Cortex of kidney (tissue), 1 donor: Measurements from ENCODE around the gene WSB1.
"Not testable (repeated sequence)": the region's sequence is repeated elsewhere in the genome, so short reads cannot be mapped to it uniquely, and the experiment has no call there.

ENCODE experiments used
- DNase-seq: peaks from one replicate; lab custom pipeline; 2025; lab: John Stamatoyannopoulos, UW

WSB1 gene

GRCh38 chr17:27279132-27279531 lies 14.8 kb upstream of the WSB1 start:
- not testable (repeated sequence) for DNase-seq

DNA sequence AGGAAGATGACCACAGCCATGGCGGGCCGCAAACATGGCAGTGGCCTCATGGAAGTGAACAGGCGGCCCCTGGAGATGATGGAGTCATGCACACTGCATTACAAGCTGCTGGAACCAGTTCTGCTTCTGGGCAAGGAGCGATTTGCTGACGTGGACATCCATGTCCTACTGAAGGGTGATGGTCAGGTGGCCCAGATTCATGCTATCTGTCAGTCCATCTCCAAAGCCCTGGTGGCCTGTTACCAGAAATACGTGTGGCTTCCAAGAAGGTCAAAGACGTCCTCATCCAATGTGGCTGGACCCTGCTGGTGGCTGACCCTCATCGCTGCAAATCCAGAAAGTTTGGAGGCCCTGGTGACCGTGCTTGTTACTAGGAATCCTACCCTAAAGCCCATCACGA lies 13.4 kb upstream of the WSB1 start:
- DNase-seq: no peak

DNA sequence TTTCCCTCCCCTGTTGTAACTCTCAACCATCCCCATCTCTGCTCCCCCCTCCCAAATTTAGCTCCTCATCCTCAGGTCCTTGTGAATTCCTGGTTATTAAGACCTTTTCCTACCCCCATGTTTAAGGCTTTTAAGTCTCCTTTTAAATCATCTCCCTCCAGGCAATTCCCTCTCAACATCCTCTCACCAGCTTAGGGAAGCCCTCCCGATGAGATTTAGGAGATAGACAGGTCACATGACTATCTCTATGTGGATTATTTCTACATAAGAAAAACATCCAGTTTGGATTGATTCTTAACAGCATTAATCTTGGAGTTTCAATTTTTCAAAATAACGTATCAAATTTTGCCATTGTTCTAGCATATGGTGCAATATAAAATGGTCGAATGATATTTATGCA lies 12.5 kb upstream of the WSB1 start:
- no peak for DNase-seq

DNA sequence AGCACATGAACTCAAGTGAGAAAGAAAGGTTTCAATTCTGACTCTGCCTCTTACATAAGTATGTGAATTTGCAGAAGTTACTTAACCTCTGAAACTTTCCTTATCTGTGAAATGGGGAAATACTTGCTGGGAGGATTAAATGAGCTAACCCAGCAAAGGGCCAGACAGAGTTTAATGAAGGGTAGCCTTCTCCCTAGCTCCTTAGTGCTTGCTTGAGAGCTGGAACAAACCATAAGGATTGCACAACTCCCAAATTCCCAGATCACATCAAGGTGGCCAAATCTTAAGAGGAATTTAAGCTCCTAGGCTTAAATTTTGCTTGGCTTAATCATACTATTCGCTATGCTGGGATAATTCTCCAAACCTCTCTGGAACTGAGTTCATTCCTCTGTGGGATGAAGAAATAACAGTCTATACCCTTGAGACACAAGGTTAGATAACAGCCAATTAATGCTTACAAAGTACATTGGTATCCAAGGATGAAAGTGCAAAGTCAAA lies 11.8 kb upstream of the WSB1 start:
- no peak for DNase-seq

DNA sequence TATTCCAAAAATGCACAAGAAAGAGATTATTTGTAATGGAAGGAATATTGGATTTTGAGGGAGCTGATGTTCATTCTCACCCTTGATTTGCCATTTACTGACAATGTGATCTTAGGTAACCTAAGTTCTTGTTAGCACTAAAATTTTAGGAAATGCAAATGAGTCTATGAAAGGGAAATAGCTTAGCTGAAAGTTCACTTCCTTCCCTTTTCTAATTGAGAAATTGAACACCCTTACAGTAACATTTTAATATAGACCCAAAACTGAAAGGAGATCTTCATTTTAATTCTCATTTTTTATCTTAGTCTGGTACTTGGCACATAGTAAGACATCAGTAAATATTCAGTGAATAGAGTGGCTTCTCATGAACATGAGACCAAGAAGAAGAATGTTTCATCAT lies 10.9 kb upstream of the WSB1 start:
- no peak for DNase-seq

DNA sequence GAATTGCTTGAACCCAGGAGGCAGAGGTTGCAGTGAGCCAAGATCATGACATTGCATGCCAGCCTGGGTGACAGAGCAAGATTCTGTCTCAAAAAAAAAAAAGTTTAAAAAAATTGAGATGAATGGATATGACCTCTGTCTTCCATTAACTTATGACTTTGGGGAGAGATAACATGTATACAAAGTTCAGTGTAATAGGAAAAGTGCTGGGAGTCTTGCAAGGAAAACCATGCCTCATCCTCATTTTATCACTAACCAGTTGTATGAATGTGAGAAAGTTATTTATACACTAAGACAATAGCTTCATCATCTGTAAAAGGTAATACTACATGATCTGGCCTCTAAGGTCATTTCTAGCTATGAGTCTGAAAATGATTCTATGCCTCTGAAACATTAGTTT lies 10.2 kb upstream of the WSB1 start:
- no peak for DNase-seq

DNA sequence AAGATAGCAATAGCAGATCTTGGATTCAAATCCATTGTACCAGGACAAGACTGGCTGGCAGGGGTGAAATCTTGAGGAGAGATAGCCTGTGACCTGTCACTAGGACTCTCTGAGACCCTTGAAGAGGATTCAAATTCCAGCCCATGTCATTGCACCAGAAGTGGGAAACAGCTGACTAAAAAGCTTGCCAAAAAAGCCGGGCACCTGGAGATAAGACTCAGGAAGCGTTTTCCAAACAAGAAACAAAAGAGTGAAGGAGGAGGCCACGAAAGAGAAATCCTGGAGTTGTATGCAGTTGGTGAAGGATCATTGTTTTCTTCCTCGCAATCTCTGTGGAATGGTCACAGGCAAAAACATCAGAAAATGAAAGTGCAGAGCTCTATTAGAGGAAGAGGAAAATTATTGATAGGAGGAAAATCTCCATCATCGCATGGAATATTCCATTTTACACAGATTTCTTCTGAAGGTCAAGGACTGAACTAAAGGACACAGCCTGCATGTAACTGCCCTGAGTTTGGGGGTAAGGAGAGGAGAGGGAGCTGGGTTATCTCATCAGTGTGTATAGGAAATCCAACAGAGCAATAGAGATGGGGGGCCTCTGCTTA lies 9.0 kb upstream of the WSB1 start:
- DNase-seq: no peak

GRCh38 chr17:27285516-27285915 lies 8.4 kb upstream of the WSB1 start:
- DNase-seq: no peak

DNA sequence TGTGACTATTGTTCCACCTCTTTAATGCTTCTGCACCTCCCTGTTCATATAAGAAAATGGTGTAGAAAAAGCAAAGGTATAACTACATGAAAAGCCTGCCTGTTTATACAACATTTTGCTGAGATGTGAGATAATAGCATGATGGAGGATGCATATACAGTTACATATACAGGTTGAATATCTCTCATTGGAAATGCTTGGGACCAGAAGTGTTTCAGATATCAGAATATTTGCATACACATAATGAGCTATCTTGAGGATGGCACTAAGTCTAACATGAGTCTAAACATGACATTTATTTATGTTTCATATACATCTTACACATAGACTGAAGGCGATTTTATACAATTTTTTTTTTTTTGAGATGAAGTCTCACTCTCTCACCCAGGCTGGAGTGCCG lies 5.7 kb upstream of the WSB1 start:
- DNase-seq: no peak

DNA sequence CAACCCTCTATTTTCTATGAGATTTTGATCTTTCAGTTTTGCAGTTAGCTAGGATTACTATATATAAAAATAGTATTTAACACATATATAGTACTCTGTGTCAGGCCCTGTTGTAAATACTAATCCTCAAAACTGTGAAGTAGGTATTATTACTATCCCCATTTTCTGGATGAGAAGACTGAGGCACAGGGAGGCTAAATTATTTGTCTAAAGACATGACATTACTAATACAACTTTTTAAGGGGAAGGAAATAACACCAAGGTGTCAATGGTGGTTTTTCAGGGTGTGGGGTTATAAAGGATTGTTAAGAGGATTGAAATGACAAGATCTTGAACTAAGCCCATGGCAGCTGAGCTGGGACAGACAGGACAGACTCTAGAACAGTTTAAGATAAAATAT lies 4.1 kb upstream of the WSB1 start:
- DNase-seq: no peak

DNA sequence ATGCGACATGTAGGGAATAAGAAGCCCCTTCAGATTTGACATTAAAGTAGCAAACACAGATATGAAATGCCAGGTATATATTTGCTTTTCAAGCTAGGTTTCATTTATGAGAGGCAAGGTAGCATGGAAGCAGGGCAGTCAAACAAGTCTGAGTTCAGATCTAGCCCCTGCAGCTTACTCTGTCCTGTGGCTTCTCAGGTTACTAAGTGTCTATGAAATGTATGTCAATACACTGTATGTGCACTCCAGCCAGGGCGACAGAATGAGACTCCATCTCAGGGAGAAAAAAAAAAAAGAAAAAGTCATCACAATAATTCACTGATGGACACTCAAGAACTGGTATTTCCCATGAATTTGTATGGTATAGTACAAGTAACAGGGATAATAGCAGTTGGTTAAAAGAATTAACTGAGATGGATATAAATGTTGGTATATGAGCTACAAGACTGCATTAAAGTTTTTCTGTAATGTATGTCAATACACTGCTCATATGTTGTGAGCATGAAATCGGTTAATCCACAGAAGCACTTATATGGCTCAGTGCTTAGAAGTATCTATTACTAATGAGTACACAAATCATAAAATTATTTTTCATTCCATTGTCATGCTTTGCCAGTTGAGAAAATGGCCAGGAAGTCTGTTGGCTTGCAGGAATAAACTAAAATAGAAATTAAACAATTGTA lies 2.9 kb upstream of the WSB1 start:
- DNase-seq: no peak

DNA sequence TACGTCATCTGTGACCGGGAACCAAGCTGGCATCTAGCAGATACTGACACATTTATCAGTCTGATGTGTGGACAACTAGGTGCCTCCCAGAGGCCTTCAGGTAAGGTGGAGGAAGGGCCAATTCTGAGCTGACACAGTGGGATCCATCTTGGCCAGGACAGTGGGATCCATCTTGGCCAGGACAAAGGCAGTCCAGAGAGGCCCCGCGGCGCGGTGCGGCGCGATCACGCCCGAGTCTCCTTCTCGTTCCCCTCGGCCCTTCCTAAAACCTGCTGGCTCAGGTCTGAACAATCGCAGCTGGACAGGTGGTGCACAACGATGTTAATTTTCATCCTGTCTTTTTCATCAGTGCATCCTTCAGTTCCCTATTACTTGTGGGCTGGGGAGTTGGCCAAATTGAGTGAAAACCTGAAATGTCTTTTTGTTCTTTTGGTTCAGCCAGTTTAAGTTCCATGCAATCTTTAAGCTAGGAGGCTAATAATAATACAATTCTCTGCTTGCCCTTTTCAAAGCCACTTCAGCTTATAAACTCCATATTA lies 486 bp upstream of the WSB1 start:
- no peak for DNase-seq

DNA sequence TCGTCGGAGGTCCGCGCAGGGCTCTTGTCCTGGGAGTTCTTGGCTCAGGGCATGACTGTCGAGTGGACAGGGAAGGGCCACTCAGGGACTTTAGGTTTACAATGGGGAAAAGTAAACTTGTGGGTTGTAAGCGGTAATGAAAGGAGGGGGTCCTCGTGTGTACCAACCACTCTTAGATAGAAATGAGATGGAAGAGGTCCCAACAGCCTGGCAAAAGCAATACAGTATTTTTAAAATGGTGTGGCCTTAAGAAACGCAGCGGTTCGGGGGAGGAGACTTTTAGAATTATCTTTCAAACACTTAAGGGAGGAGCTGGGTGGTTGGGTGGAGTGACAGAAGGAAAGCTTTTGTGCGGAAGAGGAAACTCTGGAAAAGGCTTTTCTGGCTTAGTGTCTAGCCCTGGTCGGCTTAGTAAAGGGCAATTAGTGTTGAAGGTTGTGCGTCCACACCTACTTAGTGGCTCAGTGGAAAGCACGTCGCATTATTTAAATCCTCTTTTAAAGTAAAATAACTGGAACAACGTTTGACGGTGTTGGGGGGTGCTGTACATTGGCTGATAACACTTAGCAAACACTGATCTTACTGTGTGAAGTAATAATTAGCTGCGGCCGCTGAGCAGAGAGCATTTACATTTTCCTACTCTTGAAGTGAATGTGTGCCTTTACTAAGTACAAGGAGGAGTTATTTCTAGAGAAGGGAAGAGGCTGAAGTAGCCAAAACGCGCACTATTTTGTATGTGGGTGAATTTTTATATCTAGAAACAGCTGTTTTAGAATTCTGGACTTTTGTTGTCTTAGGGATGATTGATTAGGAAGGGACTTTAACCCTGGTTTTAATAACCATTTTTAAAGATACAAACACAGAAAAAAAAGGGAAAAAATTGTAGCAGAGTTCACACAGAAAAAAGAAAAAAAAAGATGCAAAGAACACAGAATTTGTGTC lies 1.0 kb downstream of the WSB1 start:
- DNase-seq: no peak

GRCh38 chr17:27295945-27296344 lies 2.0 kb downstream of the WSB1 start:
- DNase-seq: no peak

DNA sequence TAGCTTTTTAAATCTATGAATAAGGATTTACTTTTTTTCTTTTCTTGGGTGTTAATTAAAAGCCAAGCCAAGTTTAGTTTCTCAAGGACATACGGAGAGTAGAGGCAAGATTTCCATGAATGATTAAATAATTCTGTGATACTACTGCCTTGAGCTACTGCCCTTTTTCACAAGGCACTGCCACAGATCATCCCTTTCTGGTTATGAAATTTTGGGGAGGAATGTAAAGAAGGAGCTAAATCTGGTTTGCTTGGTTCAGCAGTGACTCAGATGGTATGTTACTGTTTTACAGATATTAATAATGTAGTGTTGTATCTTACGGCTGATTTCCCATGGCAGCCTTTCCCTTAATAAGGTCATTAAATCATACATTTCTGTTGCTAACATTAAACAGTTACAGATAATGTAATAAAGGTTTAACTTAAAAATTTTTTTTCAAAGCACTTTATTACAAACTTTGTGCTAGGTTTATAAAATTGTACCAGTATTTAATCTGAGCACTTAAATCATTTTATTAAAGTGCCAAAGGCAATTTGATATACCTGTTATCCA lies 2.6 kb downstream of the WSB1 start:
- no peak for DNase-seq

- DNase-seq: no peak
These were observed 5.6 kb downstream of the WSB1 start for GRCh38 chr17:27299384-27300049.

- DNase-seq: no peak
These were observed 9.8 kb downstream of the WSB1 start for GRCh38 chr17:27303734-27304133.

GRCh38 chr17:27306276-27306835 lies 12.4 kb downstream of the WSB1 start:
- DNase-seq: no peak

GRCh38 chr17:27310565-27311110 lies 16.7 kb downstream of the WSB1 start:
- DNase-seq: no peak

GRCh38 chr17:27313301-27313700 lies 19.4 kb downstream of the WSB1 start:
- DNase-seq: no peak

GRCh38 chr17:27315322-27315721 lies 21.4 kb downstream of the WSB1 start:
- DNase-seq: no peak
